ENCODE results near the gene TYMS. TPM values are rescaled to one million over a fixed set of nuclear protein-coding genes. Genes with fewer than 3 reads are reported as not detected.

Gene TYMS
- total RNA-seq, 4 donors from 2014 or later = 0.26 to 28.6 (median 4.8) TPM; not detected in 1

DNA sequence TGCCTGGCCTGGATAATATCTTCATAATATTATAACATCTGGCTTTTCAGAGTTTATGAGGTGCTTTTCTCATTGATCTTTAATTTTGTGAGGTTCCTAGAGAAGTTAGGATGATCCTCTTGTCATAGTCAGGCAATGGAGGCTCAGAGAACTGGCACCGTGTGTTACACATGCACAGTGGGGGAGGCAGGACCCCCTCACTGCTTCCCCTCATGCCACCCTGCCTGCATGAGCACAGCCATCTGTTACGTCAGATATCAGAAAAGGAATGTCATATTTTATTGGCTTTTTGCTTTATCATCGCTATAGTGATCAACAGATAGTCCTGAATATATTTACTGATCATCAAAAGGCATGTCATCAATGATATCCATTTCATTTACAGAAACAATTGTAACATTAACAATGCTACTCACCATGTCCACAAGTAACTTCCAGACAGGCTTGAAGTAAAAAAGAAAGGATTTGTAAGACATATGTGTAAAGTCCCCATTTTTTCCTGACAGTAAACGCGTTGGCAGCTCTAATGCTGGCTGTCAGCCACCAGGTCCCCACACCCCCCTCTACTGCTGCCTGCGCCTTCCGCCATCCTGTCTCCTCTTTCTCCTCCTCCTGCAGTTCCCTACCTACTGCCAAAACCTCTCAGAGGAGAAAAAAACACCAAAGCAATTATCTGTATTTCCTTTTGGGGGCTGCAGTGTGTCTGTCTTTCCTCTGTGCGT lies 36.2 kb downstream of the TYMS start:
- H3K36me3 ChIP-seq = no peaks in the 10 kb centered on the region
- no peak for DNase-seq
- TF ChIP-seq CTCF (IDR thresholded peaks at IDR 0.05) (no peak), POLR2A (IDR thresholded peaks at IDR 0.05) (no peak)
- intact Hi-C loops (cut with DNase I; ENCODE audit: low total_unique reads) = no loop called here
- no peaks in the 10 kb centered on the region for H3K4me1 ChIP-seq
- H3K9me3 ChIP-seq = no peaks in the 10 kb centered on the region
- H3K27ac ChIP-seq = no peak overlapping the region
- H3K27me3 ChIP-seq = no peaks in the 10 kb centered on the region
- no peak overlapping the region for H3K4me3 ChIP-seq

- no peak overlapping the region for H3K27ac ChIP-seq
- H3K4me1 ChIP-seq = no peaks in the 10 kb centered on the region
- intact Hi-C loops (cut with DNase I; ENCODE audit: low total_unique reads) = no loop called here
- no peaks in the 10 kb centered on the region for H3K27me3 ChIP-seq
- no peak for DNase-seq
- TF ChIP-seq POLR2A (IDR thresholded peaks at IDR 0.05) (no peak), CTCF (IDR thresholded peaks at IDR 0.05) (no peak)
- H3K9me3 ChIP-seq = no peaks in the 10 kb centered on the region
- H3K36me3 ChIP-seq = no peaks in the 10 kb centered on the region
- H3K4me3 ChIP-seq = no peak overlapping the region
These were observed 39.6 kb downstream of the TYMS start for GRCh38 chr18:697012-697411.

- no peak for DNase-seq
- Histone ChIP-seq H3K27me3 (no peaks in the 10 kb centered on the region), H3K27ac (no peak overlapping the region), H3K4me1 (no peaks in the 10 kb centered on the region), H3K4me3 (no peak overlapping the region), H3K9me3 (no peaks in the 10 kb centered on the region), H3K36me3 (no peaks in the 10 kb centered on the region)
- TF ChIP-seq POLR2A (IDR thresholded peaks at IDR 0.05) (no peak), CTCF (IDR thresholded peaks at IDR 0.05) (no peak)
- intact Hi-C loops (cut with DNase I; ENCODE audit: low total_unique reads) = no loop called here
These were observed 40.3 kb downstream of the TYMS start for GRCh38 chr18:697800-698199.

GRCh38 chr18:703213-703967 lies 45.9 kb downstream of the TYMS start:
- Histone ChIP-seq H3K27ac (peak overlapping the region; percentile 84 to 85), H3K4me1 (no peaks in the 10 kb centered on the region), H3K9me3 (no peaks in the 10 kb centered on the region), H3K4me3 (no peak overlapping the region), H3K27me3 (no peaks in the 10 kb centered on the region), H3K36me3 (no peaks in the 10 kb centered on the region)
- DNase-seq = peak; percentile 27 to 37
- TF ChIP-seq POLR2A (IDR thresholded peaks at IDR 0.05) = no peak
- TF ChIP-seq CTCF (IDR thresholded peaks at IDR 0.05) = no peak
- intact Hi-C loops (cut with DNase I; ENCODE audit: low total_unique reads) = no loop called here

GRCh38 chr18:706405-706804 lies 49.0 kb downstream of the TYMS start:
- peaks cover 3 to 7% of the 10 kb centered on the region in 2 donors for H3K4me1 ChIP-seq
- H3K9me3 ChIP-seq = no peaks in the 10 kb centered on the region
- H3K4me3 ChIP-seq = no peak overlapping the region
- H3K27ac ChIP-seq = no peak overlapping the region
- intact Hi-C loops (cut with DNase I; ENCODE audit: low total_unique reads) = no loop called here
- no peaks in the 10 kb centered on the region for H3K36me3 ChIP-seq
- no peak for TF ChIP-seq CTCF (IDR thresholded peaks at IDR 0.05)
- no peak for TF ChIP-seq POLR2A (IDR thresholded peaks at IDR 0.05)
- no peak for DNase-seq
- H3K27me3 ChIP-seq = no peaks in the 10 kb centered on the region

All from uterus (tissue), 4 donors.